WERI-Rb-1 (cell line): ENCODE data around the gene ABCB8.
A peak's percentile ranks its signal among the peaks of the same experiment; 100 is the strongest.

Experiments
- DNase-seq: peaks from one replicate; pipeline ENCODE4 v3.0.0-alpha.2; 2020
- H3K27ac ChIP-seq: fragments of 250-450 bp; sonication (Bioruptor Pico); 2 replicates; pipeline ENCODE4 v1.5.1; 2020; ENCODE audit warnings: mild to moderate bottlenecking, moderate library complexity
- H3K27me3 ChIP-seq: fragments of 250-450 bp; sonication (Bioruptor Pico); 2 replicates; pipeline ENCODE4 v1.5.1; 2021; ENCODE audit warnings: mild to moderate bottlenecking, low read depth, moderate library complexity; ENCODE audit not compliant: insufficient read depth, severe bottlenecking
- H3K36me3 ChIP-seq: fragments of 250-450 bp; sonication (Bioruptor Pico); 2 replicates; pipeline ENCODE4 v1.5.1; 2020; ENCODE audit warnings: mild to moderate bottlenecking, moderate library complexity
- H3K4me3 ChIP-seq: 2 replicates; pipeline ENCODE4 v1.5.1; 2011; ENCODE audit warnings: low read depth, mild to moderate bottlenecking, control low read depth, low read length
- H3K9me3 ChIP-seq: fragments of 250-450 bp; sonication (Bioruptor Pico); 2 replicates; pipeline ENCODE4 v1.5.1; 2021; ENCODE audit warnings: mild to moderate bottlenecking, moderate library complexity; ENCODE audit not compliant: severe bottlenecking
- CTCF ChIP-seq: IDR thresholded peaks from 2 replicates; pipeline ENCODE4 v1.5.1; 2011; ENCODE audit warnings: low read depth, mild to moderate bottlenecking, control low read depth, inconsistent platforms, low read length

ABCB8 gene

GRCh38 chr7:150983893-150984368 is 44.3 kb upstream of the ABCB8 start:
- no peak for TF ChIP-seq CTCF
- H3K36me3 ChIP-seq = no peaks in the 10 kb centered on the region
- no peak overlapping the region for H3K4me3 ChIP-seq
- no peak overlapping the region for H3K27ac ChIP-seq
- H3K27me3 ChIP-seq = no peaks in the 10 kb centered on the region
- H3K9me3 ChIP-seq = no peaks in the 10 kb centered on the region
- no peak for DNase-seq

- Histone ChIP-seq H3K27ac (peak overlapping the region; percentile 35; the same call in 1 of the 2 replicates), H3K36me3 (no peaks in the 10 kb centered on the region), H3K27me3 (no peaks in the 10 kb centered on the region), H3K9me3 (peaks cover 10% of the 10 kb centered on the region), H3K4me3 (no peak overlapping the region)
- DNase-seq = peak; percentile 82
- peak; percentile 91 for TF ChIP-seq CTCF
These were observed 42.1 kb upstream of the ABCB8 start for GRCh38 chr7:150986099-150986512.

- Histone ChIP-seq H3K4me3 (no peak overlapping the region), H3K9me3 (peaks cover 13% of the 10 kb centered on the region), H3K27ac (no peak overlapping the region), H3K27me3 (no peaks in the 10 kb centered on the region), H3K36me3 (no peaks in the 10 kb centered on the region)
- no peak for DNase-seq
- no peak for TF ChIP-seq CTCF
These were observed 41.7 kb upstream of the ABCB8 start for GRCh38 chr7:150986556-150986955.

- Histone ChIP-seq H3K27ac (peak overlapping the region; percentile 50), H3K9me3 (peaks cover 13% of the 10 kb centered on the region), H3K4me3 (peak overlapping the region; percentile 45), H3K27me3 (no peaks in the 10 kb centered on the region), H3K36me3 (no peaks in the 10 kb centered on the region)
- TF ChIP-seq CTCF = peak; percentile 86
- peak; percentile 87 for DNase-seq
These were observed 39.7 kb upstream of the ABCB8 start for GRCh38 chr7:150988230-150989226.

- Histone ChIP-seq H3K27ac (no peak overlapping the region), H3K27me3 (no peaks in the 10 kb centered on the region), H3K36me3 (no peaks in the 10 kb centered on the region), H3K9me3 (peaks cover 13% of the 10 kb centered on the region), H3K4me3 (no peak overlapping the region)
- no peak for TF ChIP-seq CTCF
- no peak for DNase-seq
These were observed 38.8 kb upstream of the ABCB8 start for GRCh38 chr7:150989456-150989855.
